HG02938 (cell line): ENCODE results near the gene PEX16.

Experiments used
- ATAC-seq: cut with Tn5 transposase; IDR thresholded peaks from one replicate; pipeline ENCODE4 v1.9.1; 2021; ENCODE audit warnings: mild to moderate bottlenecking, moderate library complexity; ENCODE audit not compliant: unreplicated experiment

PEX16 gene

GRCh38 chr11:45931739-45932138, 14.1 kb upstream of the PEX16 start:
- ATAC-seq = no peak

GRCh38 chr11:45930951-45931570, 13.4 kb upstream of the PEX16 start:
- no peak for ATAC-seq

GRCh38 chr11:45930031-45930794, 12.5 kb upstream of the PEX16 start:
- ATAC-seq = peak; percentile 93

- ATAC-seq = peak; percentile 6
These were observed 11.9 kb upstream of the PEX16 start for GRCh38 chr11:45929486-45930030.

GRCh38 chr11:45928535-45929215, 11.0 kb upstream of the PEX16 start:
- no peak for ATAC-seq

GRCh38 chr11:45927684-45928413, 10.2 kb upstream of the PEX16 start:
- no peak for ATAC-seq

- no peak for ATAC-seq
These were observed 9.6 kb upstream of the PEX16 start for GRCh38 chr11:45927332-45927683.

GRCh38 chr11:45926536-45927331, 9.1 kb upstream of the PEX16 start:
- no peak for ATAC-seq

- ATAC-seq = no peak
These were observed 8.3 kb upstream of the PEX16 start for GRCh38 chr11:45926001-45926401.

- no peak for ATAC-seq
These were observed 7.9 kb upstream of the PEX16 start for GRCh38 chr11:45925550-45925949.

GRCh38 chr11:45924927-45925326, 7.2 kb upstream of the PEX16 start:
- ATAC-seq = no peak

GRCh38 chr11:45924036-45924915, 6.6 kb upstream of the PEX16 start:
- no peak for ATAC-seq

GRCh38 chr11:45922425-45923082, 4.9 kb upstream of the PEX16 start, which contains the start of gene LARGE2:
Gene LARGE2, plus strand, starts transcription at chr11:45922656. Its CDS starts 227 bp downstream, at chr11:45922883.
- ATAC-seq = no peak

- ATAC-seq = no peak
These were observed 4.1 kb upstream of the PEX16 start for GRCh38 chr11:45921561-45922424.

- no peak for ATAC-seq
These were observed 3.1 kb upstream of the PEX16 start for GRCh38 chr11:45920531-45921477.

GRCh38 chr11:45919806-45920530, 2.3 kb upstream of the PEX16 start:
- no peak for ATAC-seq
